KMS-11 (cell line): ENCODE results near the gene EME1.
"Not testable (repeated sequence)": the region's sequence is repeated elsewhere in the genome, so short reads cannot be mapped to it uniquely, and the experiment has no call there.

Experiments used
- H2AFZ ChIP-seq: fragments of 200-600 bp; sonication (generic); 2 replicates; pipeline ENCODE4 v1.6.1; 2016; ENCODE audit warnings: antibody characterized with exemption, mixed run types, low read depth
- H3K27ac ChIP-seq: fragments of 200-600 bp; sonication (generic); 2 replicates; pipeline ENCODE4 v1.6.1; 2016; ENCODE audit warnings: mild to moderate bottlenecking, mixed run types
- H3K27me3 ChIP-seq: fragments of 200-600 bp; sonication (generic); 2 replicates; pipeline ENCODE4 v1.6.1; 2017; ENCODE audit warnings: mild to moderate bottlenecking, low read depth, mixed run types, moderate library complexity; ENCODE audit not compliant: insufficient read depth
- H3K36me3 ChIP-seq: fragments of 200-600 bp; sonication (generic); 2 replicates; pipeline ENCODE4 v1.6.1; 2017; ENCODE audit warnings: mild to moderate bottlenecking, mixed run types; ENCODE audit not compliant: insufficient read depth
- H3K4me1 ChIP-seq: fragments of 200-600 bp; sonication (generic); 2 replicates; pipeline ENCODE4 v1.6.1; 2016; ENCODE audit warnings: mild to moderate bottlenecking, low read depth, mixed run types; ENCODE audit not compliant: poor library complexity, severe bottlenecking
- H3K4me2 ChIP-seq: fragments of 200-600 bp; sonication (generic); 2 replicates; pipeline ENCODE4 v1.7.0; 2016; ENCODE audit warnings: mild to moderate bottlenecking, mixed run types
- H3K4me3 ChIP-seq: fragments of 200-600 bp; sonication (generic); IDR thresholded peaks from 2 replicates; pipeline ENCODE4 v1.6.1; 2017; ENCODE audit warnings: low read depth, low read length, mixed read lengths; ENCODE audit not compliant: insufficient read depth
- H3K79me2 ChIP-seq: fragments of 200-600 bp; sonication (generic); 2 replicates; pipeline ENCODE4 v1.6.1; 2016; ENCODE audit warnings: low read depth, mixed run types; ENCODE audit not compliant: insufficient read depth
- H3K9ac ChIP-seq: fragments of 200-600 bp; sonication (generic); 2 replicates; pipeline ENCODE4 v1.6.1; 2016; ENCODE audit warnings: mild to moderate bottlenecking, mixed run types
- H4K20me1 ChIP-seq: fragments of 200-600 bp; sonication (generic); 2 replicates; pipeline ENCODE4 v1.6.1; 2016; ENCODE audit warnings: mild to moderate bottlenecking, mixed run types; ENCODE audit not compliant: insufficient read depth
- TF ChIP-seq, protein P1 (sequence below): fragments of 200-600 bp; sonication (generic); conservative IDR thresholded peaks from 2 replicates; pipeline ENCODE4 v1.6.1; 2017; ENCODE audit warnings: low read depth, mild to moderate bottlenecking, antibody characterized with exemption, low read length, moderate library complexity, mixed read lengths

EME1 gene

GRCh38 chr17:50406578-50406977 lies 33.5 kb downstream of the EME1 start:
- Histone ChIP-seq H3K4me2 (no peak overlapping the region), H3K27ac (no peak overlapping the region), H3K79me2 (no peaks in the 10 kb centered on the region), H3K4me1 (no peaks in the 10 kb centered on the region), H3K4me3 (no peak overlapping the region), H2AFZ (no peak overlapping the region), H4K20me1 (no peaks in the 10 kb centered on the region), H3K36me3 (no peaks in the 10 kb centered on the region), H3K9ac (no peak overlapping the region), H3K27me3 (no peaks in the 10 kb centered on the region)
- TF ChIP-seq, protein P1, sequence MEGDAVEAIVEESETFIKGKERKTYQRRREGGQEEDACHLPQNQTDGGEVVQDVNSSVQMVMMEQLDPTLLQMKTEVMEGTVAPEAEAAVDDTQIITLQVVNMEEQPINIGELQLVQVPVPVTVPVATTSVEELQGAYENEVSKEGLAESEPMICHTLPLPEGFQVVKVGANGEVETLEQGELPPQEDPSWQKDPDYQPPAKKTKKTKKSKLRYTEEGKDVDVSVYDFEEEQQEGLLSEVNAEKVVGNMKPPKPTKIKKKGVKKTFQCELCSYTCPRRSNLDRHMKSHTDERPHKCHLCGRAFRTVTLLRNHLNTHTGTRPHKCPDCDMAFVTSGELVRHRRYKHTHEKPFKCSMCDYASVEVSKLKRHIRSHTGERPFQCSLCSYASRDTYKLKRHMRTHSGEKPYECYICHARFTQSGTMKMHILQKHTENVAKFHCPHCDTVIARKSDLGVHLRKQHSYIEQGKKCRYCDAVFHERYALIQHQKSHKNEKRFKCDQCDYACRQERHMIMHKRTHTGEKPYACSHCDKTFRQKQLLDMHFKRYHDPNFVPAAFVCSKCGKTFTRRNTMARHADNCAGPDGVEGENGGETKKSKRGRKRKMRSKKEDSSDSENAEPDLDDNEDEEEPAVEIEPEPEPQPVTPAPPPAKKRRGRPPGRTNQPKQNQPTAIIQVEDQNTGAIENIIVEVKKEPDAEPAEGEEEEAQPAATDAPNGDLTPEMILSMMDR, result no peak

DNA sequence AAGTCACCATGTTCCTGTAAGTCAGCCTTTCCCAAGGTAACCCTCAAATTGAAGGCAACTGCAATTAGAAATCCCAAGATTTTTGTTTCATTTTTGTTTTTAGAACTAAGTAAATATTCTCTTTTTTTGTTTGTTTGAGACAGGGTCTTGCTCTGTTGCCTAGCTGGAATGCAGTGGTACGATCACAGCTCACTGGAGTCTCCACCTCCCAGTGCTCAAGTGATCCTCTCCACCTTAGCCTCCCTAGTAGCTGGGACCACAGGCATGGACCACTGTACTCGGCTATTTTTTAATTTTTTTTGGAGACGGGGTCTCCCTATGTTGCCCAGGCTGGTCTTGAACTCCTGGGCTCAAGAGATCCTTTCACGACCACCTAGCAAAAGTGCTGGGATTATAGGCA lies 34.9 kb downstream of the EME1 start:
- Histone ChIP-seq H3K36me3 (no peaks in the 10 kb centered on the region), H3K9ac (no peak overlapping the region), H3K79me2 (no peaks in the 10 kb centered on the region), H3K27ac (no peak overlapping the region), H4K20me1 (no peaks in the 10 kb centered on the region), H3K27me3 (no peaks in the 10 kb centered on the region), H2AFZ (no peak overlapping the region), H3K4me3 (no peak overlapping the region), H3K4me2 (no peak overlapping the region), H3K4me1 (no peaks in the 10 kb centered on the region)
- TF ChIP-seq, protein P1, result no peak

- TF ChIP-seq, protein P1, result no peak
- Histone ChIP-seq H3K4me1 (no peaks in the 10 kb centered on the region), H3K27ac (no peak overlapping the region), H3K9ac (no peak overlapping the region), H3K36me3 (no peaks in the 10 kb centered on the region), H3K27me3 (no peaks in the 10 kb centered on the region), H3K79me2 (no peaks in the 10 kb centered on the region), H3K4me2 (no peak overlapping the region), H2AFZ (no peak overlapping the region), H4K20me1 (no peaks in the 10 kb centered on the region), H3K4me3 (no peak overlapping the region)
These were observed 39.2 kb downstream of the EME1 start for GRCh38 chr17:50412188-50412732.

- Histone ChIP-seq H3K36me3 (no peaks in the 10 kb centered on the region), H3K27me3 (no peaks in the 10 kb centered on the region), H4K20me1 (no peaks in the 10 kb centered on the region), H3K9ac (no peak overlapping the region), H3K27ac (no peak overlapping the region), H3K4me1 (no peaks in the 10 kb centered on the region), H3K4me3 (no peak overlapping the region), H3K4me2 (no peak overlapping the region), H2AFZ (no peak overlapping the region), H3K79me2 (no peaks in the 10 kb centered on the region)
- TF ChIP-seq, protein P1, result no peak
These were observed 41.8 kb downstream of the EME1 start for GRCh38 chr17:50414808-50415207.

DNA sequence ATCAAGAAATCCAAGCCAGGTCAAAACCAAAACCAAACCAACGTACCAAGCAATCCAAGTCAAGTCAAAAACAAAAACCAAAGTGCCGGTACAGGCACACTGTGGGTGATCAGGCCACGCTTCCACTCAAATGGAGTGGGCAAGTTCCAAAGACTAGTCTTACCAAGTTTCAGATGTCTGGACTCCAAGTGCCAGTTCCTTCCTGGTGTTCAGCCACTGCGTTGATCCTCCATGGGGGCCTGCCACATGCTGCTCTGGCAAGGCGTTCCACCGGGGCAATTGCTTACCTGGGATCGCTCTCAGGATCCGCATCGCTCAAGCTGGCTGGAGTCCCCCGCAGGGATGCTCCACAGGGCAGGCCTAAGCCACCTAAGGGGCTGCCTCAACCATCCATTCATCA lies 46.5 kb downstream of the EME1 start:
- H3K4me1 ChIP-seq, result peaks cover 13% of the 10 kb centered on the region
- H4K20me1 ChIP-seq, H3K4me2 ChIP-seq, H3K36me3 ChIP-seq, H3K27ac ChIP-seq, H3K9ac ChIP-seq, H3K79me2 ChIP-seq, H3K4me3 ChIP-seq, H3K27me3 ChIP-seq, H2AFZ ChIP-seq: not testable (repeated sequence)
